ENCODE data around the gene KIF16B. TPM values are rescaled to one million over a fixed set of nuclear protein-coding genes. Genes with fewer than 3 reads are reported as not detected.

Gene KIF16B
- total and polyA plus RNA-seq, 9 of the 15 experiments (the other 6 are each of a cell fraction or from before 2014, with no cell fraction given) = 1.00 to 10.6 (median 8.5) TPM

- TF ChIP-seq ZNF592 (IDR thresholded peaks at IDR 0.05) (no peak), CTCF (IDR thresholded peaks at IDR 0.05 in 2 of 3, conservative IDR thresholded peaks at IDR 0.05 in 1 of 3; ENCODE audit: insufficient read depth in 2 of 3, low read depth in 1 of 3, low read length in 3 of 3) (no peak)
Observed at GRCh38 chr20:16405254-16405653, 168.0 kb downstream of the KIF16B start (continued).

GRCh38 chr20:16404640-16405039 lies 168.6 kb downstream of the KIF16B start:
- no peak overlapping the region for H3K9ac ChIP-seq (ENCODE audit: insufficient read depth in 1 of 2, low read depth in 2 of 2, low read length in 2 of 2)
- no peaks in the 10 kb centered on the region for H3K9me3 ChIP-seq (replicated peaks; ENCODE audit: control insufficient read depth, insufficient read depth, low read depth, low read length)
- peaks cover 0 to 2% of the 10 kb centered on the region in 2 experiments; a peak in 1 of 5 replicates for H3K4me1 ChIP-seq (replicated peaks in 1 of 2; ENCODE audit: control insufficient read depth in 2 of 2, insufficient read depth in 2 of 2, low read length in 2 of 2)
- ChIA-PET POLR2A (no interaction called here), CTCF (ENCODE audit: low intra/inter-chr PET ratio) (no interaction called here)
- no peaks in the 10 kb centered on the region for H3K27me3 ChIP-seq (ENCODE audit: control insufficient read depth in 2 of 2, insufficient read depth in 2 of 2, low read length in 2 of 2)
- intact Hi-C loops (cut with micrococcal nuclease) = no loop called here
- WGBS (ENCODE audit: insufficient coverage, low coverage, missing lambda C conversion rate) = 84% methylated on average over 9 of the region's 9 CpGs
- H3K36me3 ChIP-seq (ENCODE audit: control insufficient read depth, insufficient read depth, low read length) = no peaks in the 10 kb centered on the region; the same call in 2 of the 3 replicates
- H3K27ac ChIP-seq (ENCODE audit: extremely low read depth, low read depth, low read length) = no peak overlapping the region
- DNase-seq (ENCODE audit: extremely low read depth in 1 of 4, low spot score in 3 of 4) (no peak), FAIRE-seq (no peak), ATAC-seq (no peak)
- no TSS peak for BruUV-seq (replicated peaks)
- no peak overlapping the region for H3K4me3 ChIP-seq
- H4K20me1 ChIP-seq (replicated peaks; ENCODE audit: control insufficient read depth, insufficient read depth, low read length) = no peaks in the 10 kb centered on the region
- in situ Hi-C loops (cut with MboI) = no loop called here
- no peaks in the 10 kb centered on the region for H3K9me1 ChIP-seq (ENCODE audit: control insufficient read depth, insufficient read depth, low read length)
- H2AFZ ChIP-seq (ENCODE audit: low read depth, low read length) = no peak overlapping the region
- H3K79me2 ChIP-seq (ENCODE audit: control insufficient read depth, insufficient read depth, low read length) = no peaks in the 10 kb centered on the region
- H3K4me2 ChIP-seq (ENCODE audit: insufficient read depth, low read length) = no peak overlapping the region
- TF ChIP-seq ZBTB34 (CRISPR knock-in tag; IDR thresholded peaks at IDR 0.05) (no peak), SREBF2 (CRISPR knock-in tag; IDR thresholded peaks at IDR 0.05) (no peak), ZNF668 (CRISPR knock-in tag; IDR thresholded peaks at IDR 0.05) (no peak), ZNF224 (CRISPR knock-in tag; IDR thresholded peaks at IDR 0.05) (no peak), ZNF561 (CRISPR knock-in tag; conservative IDR thresholded peaks at IDR 0.05) (no peak), ZFP1 (CRISPR knock-in tag; IDR thresholded peaks at IDR 0.05) (no peak), FOXJ2 (tag; IDR thresholded peaks at IDR 0.05) (no peak), ZNF57 (CRISPR knock-in tag; IDR thresholded peaks at IDR 0.05) (no peak), L3MBTL2 (IDR thresholded peaks at IDR 0.05) (no peak), DIDO1 (tag; IDR thresholded peaks at IDR 0.05; ENCODE audit: low read depth) (no peak), ZNF398 (CRISPR knock-in tag; IDR thresholded peaks at IDR 0.05) (no peak)
